ENCODE data around the gene PPEF1. TPM values are rescaled to one million over a fixed set of nuclear protein-coding genes. Genes with fewer than 3 reads are reported as not detected.

PPEF1 gene
- 0.76 TPM in 1 of 2 replicates, not detected in the other for total RNA-seq (2014; rRNA removed; shearing (Covaris generic))
- polyA plus RNA-seq (2016; fragmentation: Nextera tagmentation; extraction: Ambion mirVana) = not detected in 2 replicates
- long read RNA-seq = 0 reads

- no peaks in the 10 kb centered on the region; the same call in 2 of the 3 replicates for H3K9me3 Mint-ChIP-seq
Observed at GRCh38 chrX:18707426-18708049, at the start of gene PPEF1. Gene PPEF1, plus strand, starts transcription at chrX:18707645. Its CDS starts 136 bp downstream, at chrX:18707781.

More at GRCh38 chrX:18707426-18708049, at the start of gene PPEF1:
- Histone ChIP-seq H3K4me1 (ENCODE audit: insufficient read depth) (no peaks in the 10 kb centered on the region), H4K20me1 (replicated peaks; ENCODE audit: insufficient read depth) (no peaks in the 10 kb centered on the region), H3K27ac (ENCODE audit: low read depth) (no peak within 1 kb of the TSS), H3K36me3 (ENCODE audit: insufficient read depth) (no peaks in the 10 kb centered on the region), H3K4me2 (no peak within 1 kb of the TSS), H2AFZ (no peak within 1 kb of the TSS), H3K79me2 (replicated peaks; ENCODE audit: insufficient read depth) (no peaks in the 10 kb centered on the region), H3F3A (replicated peaks; ENCODE audit: low read depth) (no peaks in the 10 kb centered on the region), H3K4me3 (no peak within 1 kb of the TSS), H3K27me3 (ENCODE audit: insufficient read depth) (no peaks in the 10 kb centered on the region), H3K9me2 (ENCODE audit: insufficient read depth) (no peaks in the 10 kb centered on the region)
- no peak for DNase-seq (ENCODE audit: low spot score)
- Mint-ChIP-seq H3K27me3 (ENCODE audit: insufficient read depth, low read depth, poor library complexity) (no peaks in the 10 kb centered on the region), H3K27ac (no peak within 1 kb of the TSS), H3K4me3 (no peak within 1 kb of the TSS), H3K4me1 (peaks cover 3% of the 10 kb centered on the region; the same call in 1 of the 3 replicates), H3K36me3 (ENCODE audit: low read depth) (no peaks in the 10 kb centered on the region)
- TF ChIP-seq ETS1 (IDR thresholded peaks at IDR 0.05) (no peak), NANOG (IDR thresholded peaks at IDR 0.05; ENCODE audit: borderline replicate concordance) (no peak), ZNF114 (CRISPR knock-in tag; IDR thresholded peaks at IDR 0.05) (no peak), EZH2phosphoT487 (IDR thresholded peaks at IDR 0.05; ENCODE audit: unreplicated experiment) (no peak), ZNF462 (CRISPR knock-in tag; IDR thresholded peaks at IDR 0.05) (no peak), ZNF331 (CRISPR knock-in tag; IDR thresholded peaks at IDR 0.05; ENCODE audit: low read depth) (no peak), STAT1 (IDR thresholded peaks at IDR 0.05; ENCODE audit: unreplicated experiment) (no peak), REST (IDR thresholded peaks at IDR 0.05; ENCODE audit: unreplicated experiment) (no peak), EZH2 (IDR thresholded peaks at IDR 0.05; ENCODE audit: low read depth, unreplicated experiment) (no peak), POLR2AphosphoS5 (IDR thresholded peaks at IDR 0.05; ENCODE audit: low read depth) (no peak), CTCF (conservative IDR thresholded peaks at IDR 0.05; ENCODE audit: low read depth in 2 of 2) (no peak), JUNB (IDR thresholded peaks at IDR 0.05; ENCODE audit: unreplicated experiment) (no peak), CREB1 (CRISPR knock-in tag; IDR thresholded peaks at IDR 0.05; ENCODE audit: low read depth) (no peak)
- no peak for ATAC-seq

Measured in GM23338 (cell line).